Measurements from ENCODE around the gene HOXA6.

Gene HOXA6

GRCh38 chr7:27147199-27148030 lies at the start of gene HOXA6:
HOXA6 (minus strand) TSS chr7:27147774; CDS start chr7:27147749, 25 bp downstream.
- TF ChIP-seq, protein P1, sequence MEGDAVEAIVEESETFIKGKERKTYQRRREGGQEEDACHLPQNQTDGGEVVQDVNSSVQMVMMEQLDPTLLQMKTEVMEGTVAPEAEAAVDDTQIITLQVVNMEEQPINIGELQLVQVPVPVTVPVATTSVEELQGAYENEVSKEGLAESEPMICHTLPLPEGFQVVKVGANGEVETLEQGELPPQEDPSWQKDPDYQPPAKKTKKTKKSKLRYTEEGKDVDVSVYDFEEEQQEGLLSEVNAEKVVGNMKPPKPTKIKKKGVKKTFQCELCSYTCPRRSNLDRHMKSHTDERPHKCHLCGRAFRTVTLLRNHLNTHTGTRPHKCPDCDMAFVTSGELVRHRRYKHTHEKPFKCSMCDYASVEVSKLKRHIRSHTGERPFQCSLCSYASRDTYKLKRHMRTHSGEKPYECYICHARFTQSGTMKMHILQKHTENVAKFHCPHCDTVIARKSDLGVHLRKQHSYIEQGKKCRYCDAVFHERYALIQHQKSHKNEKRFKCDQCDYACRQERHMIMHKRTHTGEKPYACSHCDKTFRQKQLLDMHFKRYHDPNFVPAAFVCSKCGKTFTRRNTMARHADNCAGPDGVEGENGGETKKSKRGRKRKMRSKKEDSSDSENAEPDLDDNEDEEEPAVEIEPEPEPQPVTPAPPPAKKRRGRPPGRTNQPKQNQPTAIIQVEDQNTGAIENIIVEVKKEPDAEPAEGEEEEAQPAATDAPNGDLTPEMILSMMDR (IDR thresholded peaks at IDR 0.05; ENCODE audit: low read length, missing control alignments): no peak
- no peak within 1 kb of the TSS for H3K4me3 ChIP-seq (replicated peaks; ENCODE audit: low read depth, low read length)
- DNase-seq (ENCODE audit: low read depth): no peak

GRCh38 chr7:27196287-27196767 lies 48.8 kb upstream of the HOXA6 start:
- DNase-seq (ENCODE audit: low read depth): peak; percentile 84
- TF ChIP-seq, protein P1 (IDR thresholded peaks at IDR 0.05; ENCODE audit: low read length, missing control alignments): peak; percentile 81
- no peak overlapping the region for H3K4me3 ChIP-seq (replicated peaks; ENCODE audit: low read depth, low read length)

DNA sequence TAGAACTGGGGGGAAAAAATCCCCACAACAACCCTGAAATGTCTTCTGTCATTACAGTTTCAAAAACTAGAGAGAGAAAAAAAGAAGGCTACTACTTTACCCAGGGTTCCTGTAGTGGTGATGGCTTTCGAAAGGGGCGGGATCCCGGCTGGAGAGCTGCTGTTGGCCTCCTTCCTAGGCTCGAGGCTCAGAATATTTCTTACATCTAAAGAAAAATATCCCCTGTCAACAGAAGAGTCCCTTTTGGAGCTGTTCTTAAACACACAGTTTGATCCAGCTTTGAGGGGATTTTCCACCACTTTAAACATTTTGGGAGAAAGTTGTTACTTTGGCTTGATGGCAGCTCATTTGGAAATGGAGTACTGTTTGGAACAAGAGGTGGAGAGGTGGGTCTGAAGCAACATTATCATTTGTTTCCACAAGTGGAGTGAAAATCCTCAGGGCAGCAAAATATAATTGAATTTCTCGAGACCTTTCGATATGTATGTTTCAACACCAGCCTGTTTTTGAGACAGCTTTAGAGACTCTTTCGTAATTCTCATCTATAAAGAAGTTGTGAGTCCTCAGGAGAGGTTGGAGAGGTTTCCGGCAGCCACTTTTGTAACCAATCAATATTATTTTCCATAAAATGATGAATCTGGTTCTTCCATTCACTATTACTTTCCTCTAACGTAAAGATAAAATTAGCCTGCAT lies 47.3 kb upstream of the HOXA6 start:
- TF ChIP-seq, protein P1 (IDR thresholded peaks at IDR 0.05; ENCODE audit: low read length, missing control alignments): no peak
- no peak for DNase-seq (ENCODE audit: low read depth)
- no peak overlapping the region for H3K4me3 ChIP-seq (replicated peaks; ENCODE audit: low read depth, low read length)

DNA sequence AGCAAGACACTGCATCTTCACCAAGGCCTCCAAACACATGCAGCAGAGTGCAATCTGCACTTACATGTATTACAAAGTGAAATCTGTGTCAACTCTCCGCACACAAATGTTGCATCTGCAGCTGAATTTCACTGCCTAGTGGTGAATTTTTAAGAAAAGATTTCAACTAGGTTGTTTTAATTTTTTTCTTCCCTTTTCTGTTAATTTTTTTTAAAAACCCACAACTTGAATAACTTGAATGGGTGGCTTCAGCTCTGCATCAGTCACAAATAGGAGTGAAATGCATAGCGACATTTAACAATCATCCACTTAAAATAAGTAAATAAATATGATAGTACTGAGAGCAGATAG lies 46.4 kb upstream of the HOXA6 start:
- DNase-seq (ENCODE audit: low read depth): no peak
- TF ChIP-seq, protein P1 (IDR thresholded peaks at IDR 0.05; ENCODE audit: low read length, missing control alignments): no peak
- no peak overlapping the region for H3K4me3 ChIP-seq (replicated peaks; ENCODE audit: low read depth, low read length)

DNA sequence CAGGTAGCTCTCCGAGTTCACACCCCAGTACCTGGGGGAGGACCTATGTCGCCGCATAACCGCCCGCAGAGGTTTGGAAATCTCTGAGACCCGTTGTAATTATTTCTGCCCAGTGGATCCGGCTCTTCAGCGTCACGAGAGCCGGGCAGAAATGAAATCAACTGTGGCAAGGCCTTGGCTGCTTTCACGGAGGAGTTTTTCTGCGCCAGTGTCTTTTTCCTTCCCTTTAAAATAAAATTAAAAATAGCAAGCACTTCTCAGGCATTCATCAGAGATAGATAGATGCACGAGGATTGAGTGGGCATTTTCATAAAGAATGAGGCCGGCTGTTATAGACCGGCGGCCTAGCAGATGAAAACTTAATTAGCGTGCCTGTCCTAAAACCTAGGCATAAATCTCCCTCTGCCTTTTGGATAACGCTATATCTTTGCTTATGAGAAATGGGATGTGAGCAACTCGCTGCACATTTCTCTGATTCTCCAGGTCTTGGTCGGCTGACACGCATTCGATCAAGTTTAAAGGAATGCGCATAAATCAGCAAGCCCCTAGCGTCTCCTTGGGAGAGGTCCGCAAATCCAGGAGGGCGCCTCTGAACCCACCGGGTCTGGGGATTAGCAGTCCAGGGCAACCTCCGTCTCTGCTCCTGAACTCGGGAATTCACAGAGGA lies 45.9 kb upstream of the HOXA6 start:
- no peak overlapping the region for H3K4me3 ChIP-seq (replicated peaks; ENCODE audit: low read depth, low read length)
- TF ChIP-seq, protein P1 (IDR thresholded peaks at IDR 0.05; ENCODE audit: low read length, missing control alignments): no peak
- no peak for DNase-seq (ENCODE audit: low read depth)

DNA sequence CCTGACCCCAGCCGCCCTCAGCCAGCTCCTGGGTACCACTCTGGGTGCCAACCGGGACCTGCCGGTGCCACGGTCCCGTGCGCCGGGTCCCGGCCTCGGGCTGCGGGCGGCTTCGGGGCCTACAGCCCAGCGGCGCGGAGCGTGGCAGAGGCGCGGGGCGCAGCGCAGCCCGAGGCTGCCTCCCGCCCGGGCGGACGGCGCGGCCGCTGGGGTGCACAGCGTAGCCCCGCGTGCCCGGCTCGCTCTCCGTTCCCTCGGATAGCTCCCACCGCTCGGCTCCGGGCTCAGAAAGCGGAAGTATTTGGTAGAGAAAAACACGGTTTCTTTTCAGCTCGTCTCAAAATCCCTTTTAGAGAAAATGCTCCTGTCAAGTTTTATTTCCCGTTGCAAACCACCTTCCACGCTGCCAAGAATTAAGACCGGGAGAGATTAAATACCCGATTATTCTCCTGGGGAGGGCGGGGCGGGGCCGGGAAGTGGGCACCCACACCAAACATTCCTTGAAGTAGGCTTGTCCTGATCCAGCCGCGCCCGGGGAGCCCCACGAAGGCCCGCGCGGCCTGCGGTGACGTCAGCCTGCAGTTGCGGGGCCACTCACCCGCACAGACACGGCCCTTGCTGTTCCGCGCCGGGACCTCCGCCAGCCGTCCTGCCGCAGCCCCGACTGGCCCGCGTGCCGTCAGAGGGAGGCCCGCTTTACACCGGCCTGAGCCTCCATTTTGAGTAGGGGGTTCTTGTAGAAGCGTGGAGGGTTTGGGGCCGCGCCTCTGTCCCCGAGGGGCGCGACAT lies 45.2 kb upstream of the HOXA6 start:
- TF ChIP-seq, protein P1 (IDR thresholded peaks at IDR 0.05; ENCODE audit: low read length, missing control alignments): no peak
- H3K4me3 ChIP-seq (replicated peaks; ENCODE audit: low read depth, low read length): peak overlapping the region; percentile 3
- no peak for DNase-seq (ENCODE audit: low read depth)

All from fibroblast of pulmonary artery (primary cell).